Sigmoid colon (tissue), 7 donors: ENCODE data around the gene LITAF. TPM values are rescaled to one million over a fixed set of nuclear protein-coding genes. Genes with fewer than 3 reads are reported as not detected.

Experiments
- DNase-seq: peaks from one replicate; pipeline ENCODE4 v3.0.0-alpha.2; 2019
- H3K27ac ChIP-seq, 4 donors: fragments of 200-600 bp; sonication (generic); one replicate each; pipeline ENCODE4 v1.5.1; 2016 to 2019; ENCODE audit warnings: mild to moderate bottlenecking in 1 of 4
- H3K27me3 ChIP-seq, 3 donors: fragments of 200-600 bp; sonication (generic); one replicate each; pipeline ENCODE4 v1.5.1; 2019; ENCODE audit warnings: mild to moderate bottlenecking in 1 of 3
- H3K36me3 ChIP-seq, 4 donors: fragments of 200-600 bp; sonication (generic); one replicate each; pipeline ENCODE4 v1.5.1; 2016 to 2019
- H3K4me1 ChIP-seq, 4 donors: fragments of 200-600 bp; sonication (generic); one replicate each; pipeline ENCODE4 v1.5.1; 2017 to 2019
- H3K4me3 ChIP-seq, 4 donors: fragments of 200-600 bp; sonication (generic); one replicate each; pipeline ENCODE4 v1.5.1; 2017 to 2019; ENCODE audit warnings: mild to moderate bottlenecking in 2 of 4, moderate library complexity in 1 of 4
- H3K9me3 ChIP-seq, 4 donors: fragments of 200-600 bp in 3 of 4; sonication (generic) in 3 of 4; one replicate each; pipeline versions ENCODE4 v1.5.1 to v1.6.1; 2013 to 2019
- CTCF ChIP-seq, 4 experiments: fragments of 450-650 bp in 3 of 4; fragments of 200-600 bp in 1 of 4; IDR thresholded peaks; one replicate each; pipeline ENCODE4 v1.5.1; 2016 to 2019; ENCODE audit warnings: antibody characterized with exemption in 4 of 4, mild to moderate bottlenecking in 3 of 4, moderate library complexity in 2 of 4
- EP300 ChIP-seq, 4 donors: sonication (generic); formaldehyde crosslinking; IDR thresholded peaks; one replicate each; pipeline ENCODE4 v1.6.1; 2017; ENCODE audit warnings: antibody characterized with exemption in 4 of 4
- POLR2A ChIP-seq, 2 donors: fragments of 450-650 bp; IDR thresholded peaks; one replicate each; pipeline ENCODE4 v1.6.1; 2016; ENCODE audit warnings: antibody characterized with exemption in 2 of 2, mild to moderate bottlenecking in 2 of 2, moderate library complexity in 2 of 2
- POLR2AphosphoS5 ChIP-seq, 4 donors: sonication (generic); formaldehyde crosslinking; IDR thresholded peaks; one replicate each; pipeline ENCODE4 v1.6.1; 2017; ENCODE audit warnings: antibody characterized with exemption in 4 of 4
- WGBS, 2 donors: extraction: QIAGEN DNeasy Blood & Tissue Kit; methylation state at CpG; one replicate each; pipeline ENCODE4 v1.1.7; 2013; 5-methylcytosine and 5-hydroxymethylcytosine counted together
- intact Hi-C: fragments of 100-400 bp; cut with DNase I; formaldehyde crosslinking; loops from one replicate; pipeline ENCODE4 v1.15.1; 2023
- polyA plus RNA-seq, 3 donors: library from polyadenylated mRNA; stranded (reverse); fragments of 200-250 nt; gene quantifications; one replicate each; pipeline ENCODE4 v1.2.3, GENCODE V29; 2013
- total RNA-seq, 4 donors: library from RNA; depleted of rRNA; stranded (reverse); fragments of >200 nt; gene quantifications; one replicate each; pipeline ENCODE4 v1.1.0, GENCODE V29; 2016
- donor health status: healthy with polysubstance abuse.
- donor health status: Bipolar disorder and iron deficiency.
- donor health status: healthy.

Gene LITAF
- total and polyA plus RNA-seq, 7 donors: 20.6 to 307 (median 55.1) TPM

GRCh38 chr16:11502239-11502638 lies 84.5 kb downstream of the LITAF start:
- H3K4me3 ChIP-seq: no peak overlapping the region
- 70 to 73% methylated on average over 4 of the region's 4 CpGs for WGBS, 2 donors
- no peaks in the 10 kb centered on the region for H3K9me3 ChIP-seq
- H3K36me3 ChIP-seq: no peaks in the 10 kb centered on the region
- H3K27ac ChIP-seq: no peak overlapping the region
- H3K27me3 ChIP-seq: no peaks in the 10 kb centered on the region
- no peak for DNase-seq
- peaks cover 0 to 14% (median 8%) of the 10 kb centered on the region in 4 donors for H3K4me1 ChIP-seq
- TF ChIP-seq POLR2AphosphoS5 (IDR thresholded peaks at IDR 0.05) (no peak), POLR2A (IDR thresholded peaks at IDR 0.05) (no peak), CTCF (IDR thresholded peaks at IDR 0.05) (no peak), EP300 (IDR thresholded peaks at IDR 0.05) (no peak)
- intact Hi-C loops: no loop called here

GRCh38 chr16:11501632-11502031 lies 85.1 kb downstream of the LITAF start:
- Histone ChIP-seq H3K27ac (no peak overlapping the region), H3K27me3 (no peaks in the 10 kb centered on the region), H3K4me3 (no peak overlapping the region), H3K4me1 (peaks cover 0 to 20% (median 14%) of the 10 kb centered on the region in 4 donors), H3K36me3 (no peaks in the 10 kb centered on the region), H3K9me3 (no peaks in the 10 kb centered on the region)
- intact Hi-C loops: no loop called here
- TF ChIP-seq POLR2AphosphoS5 (IDR thresholded peaks at IDR 0.05) (no peak), EP300 (IDR thresholded peaks at IDR 0.05) (no peak), POLR2A (IDR thresholded peaks at IDR 0.05) (no peak), CTCF (IDR thresholded peaks at IDR 0.05) (no peak)
- 64 to 72% methylated on average over 9 of the region's 9 CpGs for WGBS, 2 donors
- no peak for DNase-seq

GRCh38 chr16:11500700-11501346 lies 85.9 kb downstream of the LITAF start:
- no peak for TF ChIP-seq EP300 (IDR thresholded peaks at IDR 0.05)
- no peak for TF ChIP-seq CTCF (IDR thresholded peaks at IDR 0.05)
- no peak for TF ChIP-seq POLR2AphosphoS5 (IDR thresholded peaks at IDR 0.05)
- intact Hi-C loops: no loop called here
- H3K9me3 ChIP-seq: no peaks in the 10 kb centered on the region
- peaks cover 0 to 24% (median 18%) of the 10 kb centered on the region in 4 donors for H3K4me1 ChIP-seq
- DNase-seq: no peak
- no peak overlapping the region for H3K4me3 ChIP-seq
- H3K27ac ChIP-seq: no peak overlapping the region
- H3K36me3 ChIP-seq: no peaks in the 10 kb centered on the region
- WGBS, 2 donors: 72 to 74% methylated on average over 24 of the region's 24 CpGs
- H3K27me3 ChIP-seq: no peaks in the 10 kb centered on the region

- intact Hi-C loops: no loop called here
- Histone ChIP-seq H3K4me1 (peaks cover 0 to 30% (median 26%) of the 10 kb centered on the region in 4 donors), H3K27me3 (no peaks in the 10 kb centered on the region), H3K36me3 (no peaks in the 10 kb centered on the region), H3K9me3 (no peaks in the 10 kb centered on the region), H3K27ac (no peak overlapping the region), H3K4me3 (no peak overlapping the region)
- WGBS, 2 donors: 61 to 76% methylated on average over 7 of the region's 7 CpGs
- DNase-seq: no peak
- TF ChIP-seq POLR2AphosphoS5 (IDR thresholded peaks at IDR 0.05): no peak
- no peak for TF ChIP-seq POLR2A (IDR thresholded peaks at IDR 0.05)
- TF ChIP-seq EP300 (IDR thresholded peaks at IDR 0.05): no peak
- no peak for TF ChIP-seq CTCF (IDR thresholded peaks at IDR 0.05)
These were observed 87.2 kb downstream of the LITAF start for GRCh38 chr16:11499295-11500089.
